ENCODE data around the gene IRAK3. TPM values are rescaled to one million over a fixed set of nuclear protein-coding genes. Genes with fewer than 3 reads are reported as not detected.

The IRAK3 gene
- total and polyA plus RNA-seq, 2 experiments from 2014 or later = 3.3 to 3.7 TPM

DNA sequence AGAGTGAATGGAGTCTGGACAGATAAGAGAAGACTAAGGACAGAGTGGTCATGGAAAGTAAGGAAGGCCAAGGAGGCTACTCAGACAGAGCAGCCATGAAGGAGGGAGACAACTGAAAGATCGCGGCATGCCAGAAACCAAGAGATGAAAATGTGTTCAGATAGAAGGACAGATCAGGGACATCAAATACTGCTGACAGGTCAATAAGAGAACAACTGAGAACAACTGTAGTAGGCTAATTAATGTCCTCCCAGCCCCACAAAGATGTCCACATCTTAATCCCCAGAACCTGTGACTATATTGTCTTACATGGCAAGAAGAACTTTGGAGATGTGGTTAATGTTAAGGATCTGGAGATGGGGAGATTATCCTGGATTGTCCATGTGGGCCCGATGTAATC is 98.3 kb downstream of the IRAK3 start:
- H3K9ac ChIP-seq = no peak overlapping the region
- H3K27me3 ChIP-seq (replicated peaks; ENCODE audit: insufficient read depth) = peaks cover 2% of the 10 kb centered on the region; the same call in 1 of the 2 replicates
- no peaks in the 10 kb centered on the region for H3K9me2 ChIP-seq (ENCODE audit: insufficient read depth)
- in situ Hi-C loops (cut with MboI) = no loop called here
- no peak for DNase-seq
- no peaks in the 10 kb centered on the region for H3K4me1 ChIP-seq (ENCODE audit: insufficient read depth)
- H3K9me3 ChIP-seq (ENCODE audit: low read depth) = no peaks in the 10 kb centered on the region
- WGBS, 2 experiments (ENCODE audit: low coverage in 1 of 2, low lambda C conversion rate in 2 of 2, missing lambda C conversion rate in 2 of 2) = 96 to 97% methylated on average over 3 of the region's 3 CpGs
- H3K4me3 ChIP-seq = no peak overlapping the region
- no peaks in the 10 kb centered on the region for H3K79me2 ChIP-seq (ENCODE audit: insufficient read depth)
- no peak overlapping the region for H3K27ac ChIP-seq
- no peak overlapping the region for H2AFZ ChIP-seq
- H3K4me2 ChIP-seq (ENCODE audit: unreplicated experiment) = no peak overlapping the region
- H4K20me1 ChIP-seq (ENCODE audit: insufficient read depth) = no peaks in the 10 kb centered on the region
- no peak for TF ChIP-seq EZH2phosphoT487 (IDR thresholded peaks at IDR 0.05; ENCODE audit: insufficient read depth, low read depth)
- no peak for TF ChIP-seq EZH2 (IDR thresholded peaks at IDR 0.05; ENCODE audit: insufficient read depth, poor library complexity, severe bottlenecking)
- no peaks in the 10 kb centered on the region for H3K36me3 ChIP-seq (ENCODE audit: low read depth)
- no peaks in the 10 kb centered on the region for H3F3A ChIP-seq (ENCODE audit: insufficient read depth)

GRCh38 chr12:66288121-66288520 is 99.1 kb downstream of the IRAK3 start:
- Histone ChIP-seq H4K20me1 (ENCODE audit: insufficient read depth) (no peaks in the 10 kb centered on the region), H3K27ac (no peak overlapping the region), H3K79me2 (ENCODE audit: insufficient read depth) (no peaks in the 10 kb centered on the region), H3K27me3 (replicated peaks; ENCODE audit: insufficient read depth) (peaks cover 2% of the 10 kb centered on the region; the same call in 1 of the 2 replicates), H3K4me2 (ENCODE audit: unreplicated experiment) (no peak overlapping the region), H3K36me3 (ENCODE audit: low read depth) (no peaks in the 10 kb centered on the region), H3K9me2 (ENCODE audit: insufficient read depth) (no peaks in the 10 kb centered on the region), H3K9me3 (ENCODE audit: low read depth) (no peaks in the 10 kb centered on the region), H3K4me1 (ENCODE audit: insufficient read depth) (no peaks in the 10 kb centered on the region), H2AFZ (no peak overlapping the region), H3K9ac (no peak overlapping the region), H3F3A (ENCODE audit: insufficient read depth) (no peaks in the 10 kb centered on the region), H3K4me3 (no peak overlapping the region)
- in situ Hi-C loops (cut with MboI) = no loop called here
- no peak for DNase-seq
- WGBS, 2 experiments (ENCODE audit: low coverage in 1 of 2, low lambda C conversion rate in 2 of 2, missing lambda C conversion rate in 2 of 2) = 72 to 76% methylated on average over 5 of the region's 5 CpGs
- TF ChIP-seq EZH2phosphoT487 (IDR thresholded peaks at IDR 0.05; ENCODE audit: insufficient read depth, low read depth) = no peak
- no peak for TF ChIP-seq EZH2 (IDR thresholded peaks at IDR 0.05; ENCODE audit: insufficient read depth, poor library complexity, severe bottlenecking)

GRCh38 chr12:66289485-66289884 is 100.5 kb downstream of the IRAK3 start:
- WGBS, 2 experiments (ENCODE audit: low coverage in 1 of 2, low lambda C conversion rate in 2 of 2, missing lambda C conversion rate in 2 of 2) = 67 to 77% methylated on average over 2 of the region's 2 CpGs
- no peak overlapping the region for H2AFZ ChIP-seq
- in situ Hi-C loops (cut with MboI) = no loop called here
- no peak overlapping the region for H3K27ac ChIP-seq
- no peak overlapping the region for H3K4me3 ChIP-seq
- no peak overlapping the region for H3K4me2 ChIP-seq (ENCODE audit: unreplicated experiment)
- no peak overlapping the region for H3K9ac ChIP-seq
- no peaks in the 10 kb centered on the region for H3K36me3 ChIP-seq (ENCODE audit: low read depth)
- H3K79me2 ChIP-seq (ENCODE audit: insufficient read depth) = no peaks in the 10 kb centered on the region
- no peaks in the 10 kb centered on the region for H4K20me1 ChIP-seq (ENCODE audit: insufficient read depth)
- no peak for TF ChIP-seq EZH2 (IDR thresholded peaks at IDR 0.05; ENCODE audit: insufficient read depth, poor library complexity, severe bottlenecking)
- TF ChIP-seq EZH2phosphoT487 (IDR thresholded peaks at IDR 0.05; ENCODE audit: insufficient read depth, low read depth) = no peak
- H3K27me3 ChIP-seq (replicated peaks; ENCODE audit: insufficient read depth) = no peaks in the 10 kb centered on the region; the same call in 1 of the 2 replicates
- no peaks in the 10 kb centered on the region for H3K9me2 ChIP-seq (ENCODE audit: insufficient read depth)
- H3F3A ChIP-seq (ENCODE audit: insufficient read depth) = no peaks in the 10 kb centered on the region
- no peaks in the 10 kb centered on the region for H3K4me1 ChIP-seq (ENCODE audit: insufficient read depth)
- H3K9me3 ChIP-seq (ENCODE audit: low read depth) = no peaks in the 10 kb centered on the region
- DNase-seq = no peak

DNA sequence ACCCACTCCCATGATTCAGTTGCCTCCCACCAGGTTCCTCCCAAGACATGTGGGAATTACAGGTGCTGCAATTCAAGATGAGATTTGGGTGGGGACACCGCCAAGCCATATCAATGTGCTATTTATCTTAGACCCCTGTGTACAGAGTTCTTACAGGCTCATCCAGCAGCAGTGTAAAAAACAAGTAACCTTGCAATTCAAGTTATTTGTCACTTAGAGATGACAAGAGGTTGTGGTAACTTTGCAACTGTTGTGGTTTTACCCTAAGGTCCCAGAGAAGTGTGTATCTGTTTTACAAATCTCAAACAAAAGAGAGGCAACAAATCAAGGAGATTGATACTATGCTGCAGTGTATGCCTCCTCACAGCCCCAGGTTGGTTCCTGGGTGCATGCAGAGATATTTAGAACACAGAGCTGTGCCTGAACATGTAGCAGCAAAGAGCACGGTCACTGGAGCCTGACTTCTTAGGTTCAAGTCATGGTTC is 101.7 kb downstream of the IRAK3 start:
- no peaks in the 10 kb centered on the region for H3K36me3 ChIP-seq (ENCODE audit: low read depth)
- H3K4me3 ChIP-seq = no peak overlapping the region
- WGBS, 2 experiments (ENCODE audit: low coverage in 1 of 2, low lambda C conversion rate in 2 of 2, missing lambda C conversion rate in 2 of 2) = 81 to 83% methylated on average over 2 of the region's 2 CpGs
- no peak overlapping the region for H2AFZ ChIP-seq
- H4K20me1 ChIP-seq (ENCODE audit: insufficient read depth) = no peaks in the 10 kb centered on the region
- H3K27me3 ChIP-seq (replicated peaks; ENCODE audit: insufficient read depth) = no peaks in the 10 kb centered on the region; the same call in 1 of the 2 replicates
- no peak overlapping the region for H3K9ac ChIP-seq
- H3F3A ChIP-seq (ENCODE audit: insufficient read depth) = no peaks in the 10 kb centered on the region
- no peaks in the 10 kb centered on the region for H3K79me2 ChIP-seq (ENCODE audit: insufficient read depth)
- no peak for DNase-seq
- no peaks in the 10 kb centered on the region for H3K4me1 ChIP-seq (ENCODE audit: insufficient read depth)
- H3K4me2 ChIP-seq (ENCODE audit: unreplicated experiment) = no peak overlapping the region
- in situ Hi-C loops (cut with MboI) = no loop called here
- H3K27ac ChIP-seq = no peak overlapping the region
- TF ChIP-seq EZH2phosphoT487 (IDR thresholded peaks at IDR 0.05; ENCODE audit: insufficient read depth, low read depth) = no peak
- TF ChIP-seq EZH2 (IDR thresholded peaks at IDR 0.05; ENCODE audit: insufficient read depth, poor library complexity, severe bottlenecking) = no peak
- H3K9me3 ChIP-seq (ENCODE audit: low read depth) = no peaks in the 10 kb centered on the region
- no peaks in the 10 kb centered on the region for H3K9me2 ChIP-seq (ENCODE audit: insufficient read depth)

All from GM23248 (cell line).